Fibroblast of villous mesenchyme (primary cell): ENCODE data around the gene ASTN2. TPM values are rescaled to one million over a fixed set of nuclear protein-coding genes. Genes with fewer than 3 reads are reported as not detected.

Experiments
- DNase-seq: peaks from one replicate; pipeline ENCODE4 v3.0.0-alpha.2; 2010; ENCODE audit warnings: low read depth
- H3K4me3 ChIP-seq: 2 replicates; pipeline ENCODE4 v1.5.1; 2011; ENCODE audit warnings: low read depth, mild to moderate bottlenecking, low read length
- CTCF ChIP-seq: IDR thresholded peaks from 2 replicates; pipeline ENCODE4 v1.5.1; 2012; ENCODE audit warnings: low read depth, mild to moderate bottlenecking, low read length; ENCODE audit not compliant: insufficient read depth
- total RNA-seq: library from RNA; depleted of rRNA; stranded (reverse); fragments of >200 nt; gene quantifications from 2 replicates; pipeline ENCODE4 v1.2.3, GENCODE V29; 2012

Gene ASTN2
- total RNA-seq, 1 donor, result 5.6 TPM

GRCh38 chr9:116471944-116472506, 942.8 kb downstream of the ASTN2 start:
- H3K4me3 ChIP-seq, result no peak overlapping the region
- DNase-seq, result no peak
- TF ChIP-seq CTCF, result no peak

GRCh38 chr9:116471093-116471906, 943.6 kb downstream of the ASTN2 start:
- TF ChIP-seq CTCF, result no peak
- DNase-seq, result peak; percentile 38
- no peak overlapping the region for H3K4me3 ChIP-seq

- TF ChIP-seq CTCF, result no peak
- no peak overlapping the region for H3K4me3 ChIP-seq
- no peak for DNase-seq
Observed at GRCh38 chr9:116468793-116469527, 945.9 kb downstream of the ASTN2 start.

GRCh38 chr9:116468369-116468768, 946.5 kb downstream of the ASTN2 start:
- no peak overlapping the region for H3K4me3 ChIP-seq
- no peak for TF ChIP-seq CTCF
- DNase-seq, result no peak

- DNase-seq, result no peak
- no peak overlapping the region for H3K4me3 ChIP-seq
- TF ChIP-seq CTCF, result no peak
Observed at GRCh38 chr9:116467740-116468351, 947.0 kb downstream of the ASTN2 start.

GRCh38 chr9:116466271-116467235, 948.3 kb downstream of the ASTN2 start:
- no peak overlapping the region for H3K4me3 ChIP-seq
- no peak for DNase-seq
- TF ChIP-seq CTCF, result no peak
